ENCODE measurements around the gene LZTR1. TPM values are rescaled to one million over a fixed set of nuclear protein-coding genes. Genes with fewer than 3 reads are reported as not detected.

Gene LZTR1
- total RNA-seq, 1 donor from 2014 or later = 91.6 TPM

DNA sequence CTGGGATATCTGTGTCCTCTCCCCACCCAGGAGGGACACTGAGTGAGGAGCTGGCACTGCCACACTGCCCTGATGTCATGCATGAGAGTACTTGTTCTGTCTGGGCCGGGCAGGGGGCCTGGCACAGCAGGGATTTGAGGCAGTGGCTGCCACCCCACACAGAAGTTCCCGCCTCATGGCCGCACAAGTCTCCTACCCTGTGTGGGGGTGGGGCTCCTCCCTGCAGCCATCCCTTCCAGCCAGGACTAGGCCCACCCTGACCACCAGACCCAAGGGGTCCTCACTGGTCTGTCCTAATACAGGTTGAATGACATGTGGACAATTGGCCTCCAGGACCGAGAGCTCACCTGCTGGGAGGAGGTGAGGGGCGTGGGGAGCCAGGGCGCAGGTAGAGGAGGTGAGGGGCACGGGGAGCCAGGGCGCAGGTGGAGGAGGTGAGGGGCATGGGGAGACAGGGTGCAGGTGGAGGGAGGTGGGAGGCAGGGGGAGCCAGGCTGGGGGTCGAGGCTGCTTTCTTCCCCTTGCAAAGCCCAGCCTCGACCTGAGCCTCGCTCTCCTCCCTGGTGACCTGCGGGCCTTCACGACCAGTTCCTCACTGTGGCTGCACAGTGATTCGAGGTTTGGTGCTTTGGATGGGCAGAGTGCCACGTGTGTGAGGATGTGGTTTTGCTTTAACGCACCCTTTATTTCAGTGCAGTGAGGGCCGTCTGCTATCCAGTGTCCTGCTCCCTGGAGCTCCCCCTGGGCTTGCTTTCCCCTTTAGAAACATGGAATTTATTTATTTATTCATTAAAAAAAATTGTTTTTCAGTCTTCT, 7.4 kb downstream of the LZTR1 start:
- no peaks in the 10 kb centered on the region for H3K27me3 Mint-ChIP-seq
- H3K9me3 Mint-ChIP-seq (ENCODE audit: low read depth) = no peaks in the 10 kb centered on the region
- DNase-seq (ENCODE audit: low spot score, unreplicated experiment) = no peak
- no peak overlapping the region for H3K4me3 Mint-ChIP-seq (ENCODE audit: low read depth)
- H3K4me1 Mint-ChIP-seq (ENCODE audit: low read depth) = no peaks in the 10 kb centered on the region
- TF ChIP-seq, protein P1, sequence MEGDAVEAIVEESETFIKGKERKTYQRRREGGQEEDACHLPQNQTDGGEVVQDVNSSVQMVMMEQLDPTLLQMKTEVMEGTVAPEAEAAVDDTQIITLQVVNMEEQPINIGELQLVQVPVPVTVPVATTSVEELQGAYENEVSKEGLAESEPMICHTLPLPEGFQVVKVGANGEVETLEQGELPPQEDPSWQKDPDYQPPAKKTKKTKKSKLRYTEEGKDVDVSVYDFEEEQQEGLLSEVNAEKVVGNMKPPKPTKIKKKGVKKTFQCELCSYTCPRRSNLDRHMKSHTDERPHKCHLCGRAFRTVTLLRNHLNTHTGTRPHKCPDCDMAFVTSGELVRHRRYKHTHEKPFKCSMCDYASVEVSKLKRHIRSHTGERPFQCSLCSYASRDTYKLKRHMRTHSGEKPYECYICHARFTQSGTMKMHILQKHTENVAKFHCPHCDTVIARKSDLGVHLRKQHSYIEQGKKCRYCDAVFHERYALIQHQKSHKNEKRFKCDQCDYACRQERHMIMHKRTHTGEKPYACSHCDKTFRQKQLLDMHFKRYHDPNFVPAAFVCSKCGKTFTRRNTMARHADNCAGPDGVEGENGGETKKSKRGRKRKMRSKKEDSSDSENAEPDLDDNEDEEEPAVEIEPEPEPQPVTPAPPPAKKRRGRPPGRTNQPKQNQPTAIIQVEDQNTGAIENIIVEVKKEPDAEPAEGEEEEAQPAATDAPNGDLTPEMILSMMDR (IDR thresholded peaks at IDR 0.05; ENCODE audit: unreplicated experiment) = no peak
- no peak overlapping the region for H3K27ac Mint-ChIP-seq
- peaks cover 4% of the 10 kb centered on the region for H3K36me3 Mint-ChIP-seq (ENCODE audit: insufficient read depth)

DNA sequence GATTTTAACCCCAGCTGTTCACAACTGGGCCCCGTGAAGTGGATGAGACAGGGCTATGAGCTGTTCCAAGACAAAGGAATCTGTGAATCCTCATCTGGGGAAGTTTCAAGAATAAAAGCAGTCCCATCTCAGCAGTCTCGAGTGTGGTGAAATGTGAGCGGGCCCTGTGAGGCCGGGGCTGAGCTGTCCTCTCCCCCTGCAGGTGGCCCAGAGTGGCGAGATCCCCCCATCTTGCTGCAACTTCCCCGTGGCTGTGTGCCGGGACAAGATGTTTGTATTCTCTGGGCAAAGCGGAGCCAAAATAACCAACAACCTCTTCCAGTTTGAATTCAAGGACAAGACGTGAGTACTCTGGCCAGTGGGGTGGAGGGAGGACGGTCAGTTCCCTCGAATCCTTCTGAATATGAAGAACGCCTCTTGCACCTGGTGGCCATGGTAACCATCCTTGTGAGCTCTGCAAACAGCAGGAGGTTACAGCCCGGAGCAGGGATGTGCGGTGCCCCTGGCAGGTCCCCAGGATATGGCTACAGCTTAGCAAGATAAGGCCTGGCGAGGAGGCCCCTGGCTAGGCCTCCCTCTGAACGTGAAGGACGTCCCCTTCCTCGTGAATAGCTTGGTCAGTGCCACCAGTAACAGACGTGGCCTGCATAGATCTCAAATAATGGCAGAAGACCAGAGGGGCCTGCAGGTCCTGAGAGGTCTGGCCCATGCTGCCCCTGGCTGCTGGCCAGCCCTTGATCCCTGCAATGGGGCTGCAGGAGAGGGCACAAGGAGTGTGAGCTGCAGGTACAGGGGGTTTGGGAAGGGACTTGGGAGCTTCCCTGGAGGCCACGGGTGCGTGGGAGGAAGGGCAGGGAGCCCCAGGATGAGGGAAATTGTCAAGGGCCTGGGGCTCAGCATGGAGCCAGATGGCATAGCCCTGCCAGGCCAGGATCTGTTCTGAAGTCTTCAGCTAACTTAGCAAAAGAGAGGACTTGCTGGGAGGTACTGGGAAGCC, 8.4 kb downstream of the LZTR1 start:
- TF ChIP-seq, protein P1 (IDR thresholded peaks at IDR 0.05; ENCODE audit: unreplicated experiment) = no peak
- no peak for DNase-seq (ENCODE audit: low spot score, unreplicated experiment)
- Mint-ChIP-seq H3K27ac (no peak overlapping the region), H3K36me3 (ENCODE audit: insufficient read depth) (peaks cover 4% of the 10 kb centered on the region), H3K9me3 (ENCODE audit: low read depth) (no peaks in the 10 kb centered on the region), H3K27me3 (no peaks in the 10 kb centered on the region), H3K4me3 (ENCODE audit: low read depth) (no peak overlapping the region), H3K4me1 (ENCODE audit: low read depth) (no peaks in the 10 kb centered on the region)

DNA sequence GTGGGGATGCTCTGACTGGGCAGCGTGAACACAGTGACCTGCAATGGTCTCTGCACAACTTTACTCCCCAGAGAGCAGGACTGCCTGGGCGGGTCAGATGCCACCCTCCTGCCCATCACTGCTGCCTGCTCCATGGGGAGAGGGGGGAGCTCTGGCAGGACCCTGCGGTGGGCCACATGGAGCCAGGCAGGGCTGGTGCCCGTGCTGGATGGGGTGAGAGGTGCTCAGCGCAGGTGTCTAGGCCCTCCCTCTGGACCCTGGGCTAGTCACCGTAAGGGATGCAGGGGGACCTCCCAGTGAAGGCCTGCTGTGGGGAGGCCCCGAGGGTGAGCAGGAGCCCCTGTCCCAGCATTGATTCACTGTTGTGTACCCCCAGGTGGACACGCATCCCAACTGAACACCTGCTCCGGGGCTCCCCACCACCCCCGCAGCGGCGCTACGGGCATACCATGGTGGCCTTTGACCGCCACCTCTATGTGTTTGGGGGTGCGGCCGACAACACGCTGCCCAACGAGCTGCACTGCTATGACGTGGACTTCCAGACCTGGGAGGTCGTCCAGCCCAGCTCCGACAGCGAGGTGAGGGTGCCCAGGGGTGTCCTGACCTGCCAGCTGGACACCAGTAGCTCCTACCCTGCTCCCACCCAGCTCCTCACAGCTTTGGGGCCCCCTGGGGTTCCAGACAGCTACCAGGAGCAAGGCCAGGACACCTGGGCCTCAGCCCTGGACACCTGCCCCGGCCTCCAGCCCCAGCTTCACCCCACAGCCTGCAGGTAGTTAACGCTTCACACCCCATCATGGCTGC, 9.4 kb downstream of the LZTR1 start:
- H3K27ac Mint-ChIP-seq = no peak overlapping the region
- DNase-seq (ENCODE audit: low spot score, unreplicated experiment) = no peak
- TF ChIP-seq, protein P1 (IDR thresholded peaks at IDR 0.05; ENCODE audit: unreplicated experiment) = no peak
- peaks cover 2% of the 10 kb centered on the region for H3K36me3 Mint-ChIP-seq (ENCODE audit: insufficient read depth)
- H3K4me3 Mint-ChIP-seq (ENCODE audit: low read depth) = no peak overlapping the region
- H3K9me3 Mint-ChIP-seq (ENCODE audit: low read depth) = no peaks in the 10 kb centered on the region
- H3K4me1 Mint-ChIP-seq (ENCODE audit: low read depth) = no peaks in the 10 kb centered on the region
- H3K27me3 Mint-ChIP-seq = no peaks in the 10 kb centered on the region

DNA sequence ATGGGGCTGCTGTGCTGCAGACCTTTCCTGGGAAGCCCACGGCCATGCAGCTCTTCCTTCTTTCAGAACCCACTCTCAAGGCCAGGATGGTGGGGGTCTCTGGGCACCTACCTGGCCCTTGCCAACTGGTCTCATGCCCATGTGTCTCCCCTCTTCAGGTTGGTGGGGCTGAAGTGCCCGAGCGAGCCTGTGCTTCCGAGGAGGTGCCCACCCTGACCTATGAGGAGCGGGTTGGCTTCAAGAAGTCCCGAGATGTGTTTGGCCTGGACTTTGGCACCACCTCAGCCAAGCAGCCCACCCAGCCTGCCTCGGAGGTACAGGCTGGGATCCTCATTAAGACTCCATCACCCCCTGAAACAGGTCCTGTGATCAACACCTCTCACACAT, 10.0 kb downstream of the LZTR1 start:
- H3K4me1 Mint-ChIP-seq (ENCODE audit: low read depth) = no peaks in the 10 kb centered on the region
- H3K9me3 Mint-ChIP-seq (ENCODE audit: low read depth) = no peaks in the 10 kb centered on the region
- H3K36me3 Mint-ChIP-seq (ENCODE audit: insufficient read depth) = peaks cover 2% of the 10 kb centered on the region
- DNase-seq (ENCODE audit: low spot score, unreplicated experiment) = no peak
- TF ChIP-seq, protein P1 (IDR thresholded peaks at IDR 0.05; ENCODE audit: unreplicated experiment) = no peak
- H3K4me3 Mint-ChIP-seq (ENCODE audit: low read depth) = no peak overlapping the region
- H3K27ac Mint-ChIP-seq = no peak overlapping the region
- H3K27me3 Mint-ChIP-seq = no peaks in the 10 kb centered on the region
